Eye (tissue), 1 donor: ENCODE data around the gene S1PR2.
A peak's percentile ranks its signal among the peaks of the same experiment; 100 is the strongest.
"Not testable (repeated sequence)": the region's sequence is repeated elsewhere in the genome, so short reads cannot be mapped to it uniquely, and the experiment has no call there.

ENCODE experiments used
- DNase-seq: peaks from one replicate; pipeline ENCODE4 v3.0.0-alpha.2; 2015

Gene S1PR2

GRCh38 chr19:10252707-10253106 lies 21.6 kb upstream of the S1PR2 start:
- DNase-seq: no peak

- DNase-seq: peak; percentile 99
Measured at GRCh38 chr19:10251792-10252694, 20.9 kb upstream of the S1PR2 start, which contains the start of gene MRPL4. Gene MRPL4 (plus strand): TSS chr19:10252214. CDS start chr19:10252254, 40 bp downstream.

- no peak for DNase-seq
Measured at GRCh38 chr19:10246511-10246910, 15.4 kb upstream of the S1PR2 start.

GRCh38 chr19:10245189-10245939 lies 14.2 kb upstream of the S1PR2 start:
- no peak for DNase-seq

- DNase-seq: no peak
Measured at GRCh38 chr19:10243606-10244005, 12.5 kb upstream of the S1PR2 start.

GRCh38 chr19:10241826-10242449 lies 10.8 kb upstream of the S1PR2 start:
- DNase-seq: not testable (repeated sequence)

- DNase-seq: peak; percentile 73
Measured at GRCh38 chr19:10238172-10238783, 7.1 kb upstream of the S1PR2 start.

- DNase-seq: no peak
Measured at GRCh38 chr19:10237702-10238101, 6.6 kb upstream of the S1PR2 start.

- DNase-seq: not testable (repeated sequence)
Measured at GRCh38 chr19:10235409-10235808, 4.3 kb upstream of the S1PR2 start.

- DNase-seq: no peak
Measured at GRCh38 chr19:10235003-10235402, 3.9 kb upstream of the S1PR2 start.

GRCh38 chr19:10233946-10234345 lies 2.8 kb upstream of the S1PR2 start:
- DNase-seq: no peak

GRCh38 chr19:10231612-10232228 lies 589 bp upstream of the S1PR2 start:
- no peak for DNase-seq

- DNase-seq: peak; percentile 83
Measured at GRCh38 chr19:10230173-10230860, 814 bp downstream of the S1PR2 start.

GRCh38 chr19:10228920-10229319 lies 2.2 kb downstream of the S1PR2 start:
- DNase-seq: peak; percentile 41

- DNase-seq: no peak
Measured at GRCh38 chr19:10228393-10228792, 2.7 kb downstream of the S1PR2 start.

GRCh38 chr19:10227026-10227971 lies 3.8 kb downstream of the S1PR2 start:
- peak; percentile 33 for DNase-seq

GRCh38 chr19:10226376-10227025 lies 4.6 kb downstream of the S1PR2 start:
- peak; percentile 89 for DNase-seq

- no peak for DNase-seq
Measured at GRCh38 chr19:10226021-10226375, 5.1 kb downstream of the S1PR2 start.

GRCh38 chr19:10224337-10224736 lies 6.8 kb downstream of the S1PR2 start:
- no peak for DNase-seq
